ENCODE data around the gene CNTRL. TPM values are rescaled to one million over a fixed set of nuclear protein-coding genes. Genes with fewer than 3 reads are reported as not detected.

Gene CNTRL
- total RNA-seq, 1 experiment from 2014 or later, result 44.9 TPM

DNA sequence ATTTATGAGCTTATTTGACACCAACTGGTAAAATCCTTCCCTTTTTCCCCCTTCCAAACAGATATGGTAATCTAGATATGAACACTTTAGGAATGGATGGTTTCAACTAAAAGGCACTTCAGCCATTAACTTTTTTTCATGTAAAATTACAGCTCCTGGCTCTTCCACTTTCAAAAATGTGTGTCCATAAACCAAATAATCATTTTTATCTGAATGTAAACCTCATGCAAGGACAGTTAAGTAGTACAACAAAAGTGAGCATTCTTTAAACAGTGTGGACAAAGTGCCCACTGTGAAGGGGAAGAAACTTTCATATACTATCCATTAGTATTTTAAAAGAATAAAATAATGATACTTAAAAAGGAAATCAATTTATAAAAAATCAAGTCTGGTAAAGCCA lies 109.7 kb downstream of the CNTRL start:
- Histone ChIP-seq H4K20me1 (ENCODE audit: insufficient read depth) (peaks cover 7% of the 10 kb centered on the region), H3K4me3 (no peak overlapping the region), H3K9me3 (ENCODE audit: insufficient read depth, low read depth) (no peaks in the 10 kb centered on the region), H3K4me2 (no peak overlapping the region), H3K27me3 (ENCODE audit: insufficient read depth, low read depth) (no peaks in the 10 kb centered on the region), H2AFZ (no peak overlapping the region), H3K36me3 (ENCODE audit: low read depth) (peaks cover 14% of the 10 kb centered on the region), H3K9me2 (ENCODE audit: insufficient read depth) (no peaks in the 10 kb centered on the region), H3F3A (ENCODE audit: insufficient read depth, low read depth) (peaks cover 4% of the 10 kb centered on the region; the same call in 1 of the 2 replicates), H3K79me2 (ENCODE audit: low read depth) (peaks cover 46% of the 10 kb centered on the region), H3K4me1 (replicated peaks; ENCODE audit: insufficient read depth) (peaks cover 18% of the 10 kb centered on the region), H3K27ac (no peak overlapping the region; the same call in 1 of the 2 replicates)
- intact Hi-C loops (cut with micrococcal nuclease; ENCODE audit: unreplicated experiment), result no loop called here
- TF ChIP-seq, protein P1, sequence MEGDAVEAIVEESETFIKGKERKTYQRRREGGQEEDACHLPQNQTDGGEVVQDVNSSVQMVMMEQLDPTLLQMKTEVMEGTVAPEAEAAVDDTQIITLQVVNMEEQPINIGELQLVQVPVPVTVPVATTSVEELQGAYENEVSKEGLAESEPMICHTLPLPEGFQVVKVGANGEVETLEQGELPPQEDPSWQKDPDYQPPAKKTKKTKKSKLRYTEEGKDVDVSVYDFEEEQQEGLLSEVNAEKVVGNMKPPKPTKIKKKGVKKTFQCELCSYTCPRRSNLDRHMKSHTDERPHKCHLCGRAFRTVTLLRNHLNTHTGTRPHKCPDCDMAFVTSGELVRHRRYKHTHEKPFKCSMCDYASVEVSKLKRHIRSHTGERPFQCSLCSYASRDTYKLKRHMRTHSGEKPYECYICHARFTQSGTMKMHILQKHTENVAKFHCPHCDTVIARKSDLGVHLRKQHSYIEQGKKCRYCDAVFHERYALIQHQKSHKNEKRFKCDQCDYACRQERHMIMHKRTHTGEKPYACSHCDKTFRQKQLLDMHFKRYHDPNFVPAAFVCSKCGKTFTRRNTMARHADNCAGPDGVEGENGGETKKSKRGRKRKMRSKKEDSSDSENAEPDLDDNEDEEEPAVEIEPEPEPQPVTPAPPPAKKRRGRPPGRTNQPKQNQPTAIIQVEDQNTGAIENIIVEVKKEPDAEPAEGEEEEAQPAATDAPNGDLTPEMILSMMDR (conservative IDR thresholded peaks at IDR 0.05), result no peak
- no peak for TF ChIP-seq EZH2 (IDR thresholded peaks at IDR 0.05; ENCODE audit: low read depth)
- ChIA-PET POLR2A (ENCODE audit: unreplicated experiment) (no interaction called here), CTCF (interaction anchor here (0.6 kb wide), 1 partner anchor 1740 kb away, joined by 3 read pairs; no protein-coding TSS in a partner anchor)
- no peak for DNase-seq
- BruUV-seq (replicated peaks), result no TSS peak

DNA sequence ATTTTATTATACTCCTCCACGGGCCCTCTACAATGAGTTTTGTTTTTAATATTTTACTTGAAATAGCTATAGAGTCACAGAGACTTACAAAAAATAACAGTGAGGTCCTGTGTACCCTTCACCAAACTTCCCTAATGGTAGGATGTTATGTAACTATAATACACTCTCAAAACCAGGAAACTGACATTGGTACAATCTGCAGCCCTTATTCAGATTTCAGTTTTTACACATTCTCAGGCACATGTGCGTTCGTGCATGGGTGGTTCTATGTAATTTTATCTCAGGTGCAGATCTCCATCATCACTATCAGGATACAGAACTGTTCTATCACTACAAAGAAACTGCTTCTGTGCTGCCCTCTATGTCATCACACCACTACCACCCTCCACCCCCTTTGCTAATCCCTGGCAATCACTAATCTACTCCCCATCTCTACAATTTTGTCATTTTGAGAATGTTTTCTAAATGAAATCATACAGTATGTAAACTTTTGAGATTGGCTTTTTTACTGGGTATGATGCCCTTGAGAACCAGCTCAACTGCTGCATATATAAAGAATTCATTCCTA lies 110.5 kb downstream of the CNTRL start:
- Histone ChIP-seq H2AFZ (no peak overlapping the region), H4K20me1 (ENCODE audit: insufficient read depth) (peaks cover 7% of the 10 kb centered on the region), H3K4me2 (no peak overlapping the region), H3K9me3 (ENCODE audit: insufficient read depth, low read depth) (no peaks in the 10 kb centered on the region), H3K4me1 (replicated peaks; ENCODE audit: insufficient read depth) (peaks cover 18% of the 10 kb centered on the region), H3K79me2 (ENCODE audit: low read depth) (peaks cover 49% of the 10 kb centered on the region), H3K4me3 (no peak overlapping the region), H3F3A (ENCODE audit: insufficient read depth, low read depth) (peaks cover 4% of the 10 kb centered on the region; the same call in 1 of the 2 replicates), H3K27ac (no peak overlapping the region), H3K36me3 (ENCODE audit: low read depth) (peaks cover 14% of the 10 kb centered on the region), H3K27me3 (ENCODE audit: insufficient read depth, low read depth) (no peaks in the 10 kb centered on the region), H3K9me2 (ENCODE audit: insufficient read depth) (no peaks in the 10 kb centered on the region)
- no peak for TF ChIP-seq EZH2 (IDR thresholded peaks at IDR 0.05; ENCODE audit: low read depth)
- TF ChIP-seq, protein P1 (conservative IDR thresholded peaks at IDR 0.05), result no peak
- intact Hi-C loops (cut with micrococcal nuclease; ENCODE audit: unreplicated experiment), result no loop called here
- CTCF ChIA-PET, result no interaction called here
- POLR2A ChIA-PET (ENCODE audit: unreplicated experiment), result no interaction called here
- no TSS peak for BruUV-seq (replicated peaks)
- DNase-seq, result no peak

DNA sequence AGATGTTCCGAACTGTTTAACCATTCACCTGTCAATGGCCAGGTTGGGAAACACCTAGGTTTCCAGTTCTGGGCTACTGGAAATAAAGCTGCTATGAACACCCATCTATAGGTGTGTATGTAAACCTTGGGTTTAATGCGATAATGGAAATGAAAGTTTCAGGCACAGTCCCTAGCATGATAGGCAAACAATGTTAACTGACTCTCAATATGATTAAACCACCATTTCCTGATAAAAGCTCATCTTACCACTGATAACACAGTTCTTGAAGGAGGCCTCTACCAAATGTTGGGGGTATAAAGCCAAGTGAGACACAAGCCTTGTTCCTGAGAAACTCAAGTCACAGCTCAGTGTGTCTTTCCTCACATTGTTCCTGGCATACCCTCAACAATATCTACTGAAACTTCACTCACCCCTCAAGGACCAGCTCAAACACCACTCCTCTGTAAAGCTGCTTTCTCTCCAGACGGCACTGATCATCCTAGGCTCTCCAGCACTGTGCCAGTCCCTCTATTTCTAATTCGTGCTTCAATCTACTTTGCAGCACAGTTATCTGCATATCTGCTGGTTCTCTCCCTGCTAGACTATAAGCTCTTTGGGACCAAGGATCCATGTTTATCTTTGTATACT lies 111.1 kb downstream of the CNTRL start:
- Histone ChIP-seq H3K27me3 (ENCODE audit: insufficient read depth, low read depth) (no peaks in the 10 kb centered on the region), H3K9me2 (ENCODE audit: insufficient read depth) (no peaks in the 10 kb centered on the region), H3K79me2 (ENCODE audit: low read depth) (peaks cover 53% of the 10 kb centered on the region), H3K36me3 (ENCODE audit: low read depth) (peaks cover 14% of the 10 kb centered on the region), H3F3A (ENCODE audit: insufficient read depth, low read depth) (peaks cover 1% of the 10 kb centered on the region; the same call in 1 of the 2 replicates), H3K4me2 (no peak overlapping the region), H4K20me1 (ENCODE audit: insufficient read depth) (peaks cover 11% of the 10 kb centered on the region), H3K4me3 (no peak overlapping the region), H2AFZ (no peak overlapping the region), H3K9me3 (ENCODE audit: insufficient read depth, low read depth) (no peaks in the 10 kb centered on the region), H3K27ac (no peak overlapping the region), H3K4me1 (replicated peaks; ENCODE audit: insufficient read depth) (peaks cover 18% of the 10 kb centered on the region)
- intact Hi-C loops (cut with micrococcal nuclease; ENCODE audit: unreplicated experiment), result no loop called here
- POLR2A ChIA-PET (ENCODE audit: unreplicated experiment), result no interaction called here
- no peak for DNase-seq
- BruUV-seq (replicated peaks), result no TSS peak
- CTCF ChIA-PET, result no interaction called here
- TF ChIP-seq EZH2 (IDR thresholded peaks at IDR 0.05; ENCODE audit: low read depth), result no peak
- TF ChIP-seq, protein P1 (conservative IDR thresholded peaks at IDR 0.05), result no peak

All from PC-9 (cell line).